HG02943 (cell line): ENCODE results near the gene EP400.
"Not testable (repeated sequence)": the region's sequence is repeated elsewhere in the genome, so short reads cannot be mapped to it uniquely, and the experiment has no call there.

ENCODE experiments used
- ATAC-seq: cut with Tn5 transposase; IDR thresholded peaks from one replicate; pipeline ENCODE4 v1.9.1; 2021; ENCODE audit warnings: mild to moderate bottlenecking, low read depth, moderate library complexity; ENCODE audit not compliant: unreplicated experiment

Gene EP400

DNA sequence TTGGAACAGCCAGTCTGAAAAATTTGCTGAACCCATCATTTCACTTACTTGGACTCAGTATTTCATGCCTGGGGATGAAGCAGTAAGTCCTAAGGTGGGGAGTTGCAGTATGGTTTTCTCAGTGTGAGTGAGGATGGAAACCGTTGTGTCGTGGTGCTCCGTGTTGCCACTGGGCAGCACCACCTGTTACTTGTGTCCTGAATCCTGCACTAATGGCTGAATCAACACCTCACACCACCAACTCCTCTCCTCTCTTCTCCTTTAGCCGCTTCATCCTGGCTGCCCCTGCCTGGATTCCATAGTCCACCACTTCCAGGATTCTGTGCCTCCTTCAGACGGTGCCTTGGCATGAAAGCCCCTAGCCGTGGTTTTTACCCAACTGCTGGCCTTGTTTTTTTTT, 3.0 kb upstream of the EP400 start:
- ATAC-seq, result no peak

- no peak for ATAC-seq
Measured at GRCh38 chr12:131947482-131948027, 2.2 kb upstream of the EP400 start.

DNA sequence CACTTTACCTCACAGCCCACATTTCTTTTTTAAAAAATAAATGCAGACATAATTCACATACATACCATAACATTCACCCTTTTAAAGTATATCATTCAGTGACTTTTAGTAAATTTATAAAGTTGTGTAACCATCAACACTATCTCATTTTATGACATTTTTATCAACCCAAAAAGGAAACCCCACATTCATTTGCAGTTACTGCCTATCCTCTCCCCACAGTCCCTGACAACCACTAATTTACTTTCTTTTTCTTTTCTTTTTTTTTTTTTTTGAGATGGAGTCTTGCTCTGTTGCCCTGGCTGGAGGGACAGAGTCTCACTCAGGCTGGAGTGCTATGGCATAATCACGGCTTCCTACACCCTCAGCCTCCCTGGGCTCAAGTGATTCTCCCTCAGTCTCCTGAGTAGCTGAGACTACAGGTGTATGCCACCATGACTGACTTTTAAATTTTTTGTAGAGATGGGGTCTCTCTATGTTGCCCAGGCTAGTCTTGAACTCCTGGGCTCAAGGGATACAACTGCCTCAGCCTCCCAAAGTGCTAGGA, 1.5 kb upstream of the EP400 start:
- no peak for ATAC-seq

GRCh38 chr12:131948713-131949430, 870 bp upstream of the EP400 start:
- ATAC-seq, result not testable (repeated sequence)

DNA sequence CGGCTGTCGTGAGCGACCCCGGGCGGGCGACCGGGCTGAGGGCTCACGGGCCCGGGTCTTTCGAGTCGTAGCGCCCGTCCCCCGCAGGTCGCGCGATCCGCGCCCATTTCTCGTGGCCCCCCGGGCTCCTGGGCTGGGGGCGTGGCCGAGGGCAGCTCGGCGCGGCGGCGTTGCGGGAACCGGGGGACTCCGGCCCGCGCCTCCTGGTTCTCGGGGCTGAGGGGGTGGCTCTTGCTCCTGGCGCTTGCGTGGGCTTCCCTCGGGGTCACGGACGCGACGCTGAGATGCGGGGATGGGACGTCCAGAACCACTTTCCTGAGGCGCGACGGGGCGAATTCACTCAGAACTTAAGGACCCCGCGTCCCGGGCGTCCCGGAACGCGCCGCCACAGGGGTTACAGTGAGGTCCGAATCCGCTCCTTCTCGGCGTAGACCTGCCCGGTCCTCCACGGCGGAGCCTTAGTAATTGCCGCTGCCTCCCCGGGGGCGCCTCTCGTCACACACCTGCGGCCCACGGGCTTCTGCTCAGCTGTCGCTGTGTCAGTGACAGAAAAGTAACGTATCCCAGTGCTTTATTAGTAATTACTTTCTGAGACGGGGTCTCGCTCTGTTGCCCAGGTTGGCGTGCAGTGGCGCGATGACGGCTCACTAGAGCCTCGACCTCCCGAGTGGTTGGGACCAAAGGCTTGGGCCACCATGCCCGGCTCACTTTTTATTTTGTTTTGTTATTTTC, 606 bp downstream of the EP400 start:
- ATAC-seq, result peak; percentile 34

DNA sequence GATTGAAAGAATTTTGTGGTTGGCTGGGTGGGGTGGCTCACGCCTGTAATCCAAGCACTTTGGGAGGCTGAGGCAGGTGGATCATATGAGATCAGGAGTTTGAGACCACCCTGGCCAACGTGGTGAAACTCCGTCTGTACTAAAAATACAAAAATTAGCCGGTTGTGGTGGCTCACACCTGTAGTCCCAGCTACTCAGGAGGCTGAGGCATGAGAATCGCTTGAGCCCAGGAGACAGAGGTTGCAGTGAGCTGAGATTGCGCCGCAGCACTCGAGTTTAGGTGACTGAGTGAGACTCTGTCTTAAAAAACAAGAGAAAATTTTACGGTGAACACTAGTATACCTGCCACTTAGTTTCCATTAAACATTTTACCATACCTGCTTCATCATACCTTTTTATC, 4.1 kb downstream of the EP400 start:
- not testable (repeated sequence) for ATAC-seq

- ATAC-seq, result not testable (repeated sequence)
Measured at GRCh38 chr12:131954460-131954859, 4.7 kb downstream of the EP400 start.

- ATAC-seq, result no peak
Measured at GRCh38 chr12:131959116-131959515, 9.4 kb downstream of the EP400 start.

- ATAC-seq, result no peak
Measured at GRCh38 chr12:131959641-131960589, 10.2 kb downstream of the EP400 start.

- ATAC-seq, result not testable (repeated sequence)
Measured at GRCh38 chr12:131960590-131961325, 11.0 kb downstream of the EP400 start.

DNA sequence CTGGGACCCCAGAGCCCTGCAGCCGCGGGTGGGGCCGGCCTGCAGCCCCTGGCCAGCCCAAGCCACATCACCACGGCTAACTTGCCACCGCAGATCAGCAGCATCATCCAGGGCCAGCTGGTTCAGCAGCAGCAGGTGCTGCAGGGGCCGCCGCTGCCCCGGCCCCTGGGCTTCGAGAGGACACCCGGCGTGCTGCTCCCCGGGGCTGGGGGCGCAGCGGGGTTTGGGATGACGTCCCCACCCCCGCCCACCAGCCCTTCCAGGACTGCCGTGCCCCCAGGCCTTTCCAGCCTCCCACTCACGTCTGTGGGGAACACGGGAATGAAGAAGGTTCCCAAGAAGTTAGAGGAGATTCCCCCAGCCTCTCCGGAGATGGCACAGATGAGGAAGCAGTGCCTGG, 11.6 kb downstream of the EP400 start:
- ATAC-seq, result not testable (repeated sequence)

GRCh38 chr12:131962069-131962468, 12.3 kb downstream of the EP400 start:
- ATAC-seq, result no peak

- ATAC-seq, result no peak
Measured at GRCh38 chr12:131963381-131963780, 13.6 kb downstream of the EP400 start.

DNA sequence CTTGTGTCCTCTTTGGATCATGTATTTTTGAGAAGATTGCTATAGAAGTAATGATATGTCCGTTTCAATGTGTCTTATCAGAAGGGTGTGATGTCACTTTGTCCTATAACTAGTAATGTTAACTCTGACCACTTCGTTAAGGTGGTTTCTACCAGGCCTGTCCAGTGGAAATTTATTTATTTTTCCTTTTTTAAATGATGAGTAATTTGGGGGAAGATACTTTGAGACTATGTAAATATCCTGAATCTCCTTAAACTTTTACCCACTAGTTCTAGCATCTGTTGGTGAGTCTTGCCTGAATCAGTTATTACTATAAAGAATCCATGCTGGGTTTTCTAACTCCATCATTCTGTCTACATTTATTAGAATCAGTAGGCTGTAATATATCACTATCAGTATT, 15.3 kb downstream of the EP400 start:
- no peak for ATAC-seq

DNA sequence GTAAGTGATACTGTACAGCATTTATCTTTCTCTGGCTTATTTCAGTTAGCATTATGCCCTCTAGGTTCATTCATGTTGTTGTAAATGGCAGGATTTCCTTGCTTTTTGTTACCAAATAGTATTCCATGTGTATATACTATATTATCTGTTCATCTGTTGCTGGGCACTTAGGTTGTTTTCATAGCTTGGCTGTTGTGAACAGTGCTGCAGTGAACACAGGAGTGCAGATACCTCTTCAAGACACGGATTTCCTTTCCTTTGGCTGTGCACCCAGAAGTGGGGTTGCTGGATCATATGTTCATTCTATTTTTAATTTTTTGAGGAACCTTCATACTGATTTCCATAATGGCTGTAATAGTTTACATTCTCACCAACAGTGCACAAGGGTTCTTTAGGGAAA, 21.5 kb downstream of the EP400 start:
- no peak for ATAC-seq

- no peak for ATAC-seq
Measured at GRCh38 chr12:131975228-131975627, 25.5 kb downstream of the EP400 start.

- ATAC-seq, result no peak
Measured at GRCh38 chr12:131979606-131980005, 29.9 kb downstream of the EP400 start.

DNA sequence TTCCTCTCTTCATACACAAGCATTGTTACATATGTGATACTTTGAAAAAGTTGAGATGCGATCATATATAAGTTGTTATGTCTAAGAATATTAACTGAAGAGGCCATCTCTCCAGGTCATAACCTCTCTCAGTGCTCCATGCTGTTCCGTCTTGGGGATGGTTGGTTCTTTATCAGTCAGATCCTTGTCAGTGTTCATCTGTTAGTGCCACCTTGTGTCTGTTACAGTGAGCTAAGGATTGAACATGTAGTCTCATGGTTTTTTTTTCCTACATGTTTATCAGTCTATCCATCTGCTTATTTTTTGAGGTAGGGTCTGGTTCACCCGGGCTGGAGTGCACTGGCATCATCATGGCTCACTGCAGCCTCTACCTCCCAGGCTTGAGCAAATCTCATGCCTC, 30.5 kb downstream of the EP400 start:
- no peak for ATAC-seq

GRCh38 chr12:131981388-131981787, 31.6 kb downstream of the EP400 start:
- no peak for ATAC-seq

DNA sequence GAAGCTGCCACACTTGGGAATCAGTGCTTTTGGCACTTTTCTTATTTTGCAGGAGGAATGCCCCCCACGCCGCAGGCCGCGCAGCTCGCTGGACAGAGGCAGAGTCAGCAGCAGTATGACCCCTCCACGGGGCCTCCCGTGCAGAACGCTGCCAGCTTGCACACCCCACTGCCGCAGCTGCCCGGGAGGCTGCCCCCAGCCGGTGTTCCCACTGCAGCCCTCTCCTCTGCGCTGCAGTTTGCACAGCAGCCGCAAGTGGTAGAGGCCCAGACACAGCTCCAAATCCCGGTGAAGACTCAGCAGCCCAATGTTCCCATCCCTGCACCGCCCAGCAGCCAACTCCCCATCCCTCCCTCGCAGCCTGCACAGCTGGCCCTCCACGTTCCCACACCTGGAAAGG, 32.3 kb downstream of the EP400 start:
- no peak for ATAC-seq
